GM12878 (cell line): Measurements from ENCODE around the gene THY1. TPM values are rescaled to one million over a fixed set of nuclear protein-coding genes. Genes with fewer than 3 reads are reported as not detected.

Experiments
- ATAC-seq: fragments of 200-7000 bp; cut with Tn5 transposase; 3 replicates; pipeline ENCODE4 v1.9.1; 2020; ENCODE audit warnings: mild to moderate bottlenecking, moderate library complexity
- BruUV-seq: library from RNA; stranded (reverse); fragments of 400-500 nt; replicated peaks from 2 replicates; lab custom pipeline; 2021; lab: Mats Ljungman, UMichigan
- CTCF ChIA-PET: fragments of 300-600 bp; sonication (Branson Sonifier 250); formaldehyde crosslinking; extraction: SDS; loops from one replicate; lab custom pipeline; 2021; ENCODE audit warnings: inconsistent platforms; lab: Yijun Ruan, JAX
- POLR2A ChIA-PET: fragments of 350-600 bp; formaldehyde crosslinking; extraction: SDS; loops from one replicate; lab custom pipeline; 2021; ENCODE audit warnings: inconsistent platforms; lab: Charles Lee
- RAD21 ChIA-PET: fragments of 300-600 bp; sonication (Branson Sonifier 250); formaldehyde crosslinking; loops from one replicate; lab custom pipeline; 2023; ENCODE audit warnings: antibody characterized with exemption; ENCODE audit not compliant: unreplicated experiment; lab: Charles Lee
- SMC1A ChIA-PET: fragments of 300-600 bp; sonication (Branson Sonifier 250); formaldehyde crosslinking; loops from one replicate; lab custom pipeline; 2023; ENCODE audit not compliant: unreplicated experiment, uncharacterized antibody; lab: Charles Lee
- DNase-seq: peaks from one replicate; pipeline ENCODE4 v3.0.0-alpha.2; 2011; ENCODE audit warnings: low read depth, low spot score
- FAIRE-seq: peaks from 3 replicates; lab custom pipeline; 2011; peaks lifted over from hg19 to GRCh38; lab: Jason Lieb, UNC
- H2AFZ ChIP-seq: 2 replicates; pipeline ENCODE4 v1.6.0; 2011; ENCODE audit warnings: low read depth, low read length, control low read depth; ENCODE audit not compliant: control insufficient read depth
- H3K27ac ChIP-seq: 2 replicates; pipeline ENCODE4 v1.5.1; 2011; ENCODE audit warnings: control low read depth; ENCODE audit not compliant: control insufficient read depth, insufficient read depth
- H3K27me3 ChIP-seq, 2 experiments: replicated peaks in 1 of 2; 2 replicates each; pipeline versions ENCODE4 v1.6.0 to v1.6.1; 2011; ENCODE audit warnings: low read length in 1 of 2; ENCODE audit not compliant: control insufficient read depth in 2 of 2, insufficient read depth in 2 of 2
- H3K36me3 ChIP-seq, 2 experiments: 2 replicates each; pipeline ENCODE4 v1.5.1; 2011; ENCODE audit warnings: low read length in 1 of 2; ENCODE audit not compliant: control insufficient read depth in 2 of 2, insufficient read depth in 2 of 2
- H3K4me1 ChIP-seq: 2 replicates; pipeline ENCODE4 v1.6.1; 2011; ENCODE audit warnings: mild to moderate bottlenecking, low read length, moderate library complexity, mixed read lengths; ENCODE audit not compliant: control insufficient read depth, insufficient read depth
- H3K4me2 ChIP-seq: 2 replicates; pipeline ENCODE4 v1.6.0; 2011; ENCODE audit warnings: control low read depth; ENCODE audit not compliant: control insufficient read depth, insufficient read depth
- H3K4me3 ChIP-seq: fragments of 200-600 bp; sonication (generic); 2 replicates; pipeline ENCODE4 v1.5.1; 2016
- H3K79me2 ChIP-seq: 2 replicates; pipeline ENCODE4 v1.6.0; 2011; ENCODE audit warnings: low read length; ENCODE audit not compliant: control insufficient read depth, insufficient read depth
- H3K9ac ChIP-seq: 2 replicates; pipeline ENCODE4 v1.8.0; 2011; ENCODE audit warnings: low read length, control low read depth, mixed read lengths; ENCODE audit not compliant: control insufficient read depth, insufficient read depth
- H3K9me3 ChIP-seq: replicated peaks from 3 replicates; pipeline ENCODE4 v1.5.1; 2011; ENCODE audit warnings: mild to moderate bottlenecking, low read length; ENCODE audit not compliant: control insufficient read depth, insufficient read depth
- H4K20me1 ChIP-seq: 2 replicates; pipeline ENCODE4 v1.6.0; 2011; ENCODE audit not compliant: control insufficient read depth, insufficient read depth
- ASH2L ChIP-seq: fragments of 300-600, 200-600 bp; sonication (generic); IDR thresholded peaks from 2 replicates; pipeline ENCODE4 v1.6.1; 2017; ENCODE audit warnings: low read depth, mild to moderate bottlenecking, borderline replicate concordance
- BCL11A ChIP-seq: IDR thresholded peaks from 2 replicates; pipeline ENCODE4 v1.6.1; 2011; ENCODE audit warnings: low read depth, low read length
- CEBPB ChIP-seq, 2 experiments: fragments of 150-350 bp in 1 of 2; IDR thresholded peaks; 2 replicates each; pipeline ENCODE4 v1.6.1; 2012 to 2014; ENCODE audit warnings: low read depth in 2 of 2, low read length in 2 of 2, borderline replicate concordance in 1 of 2, inconsistent platforms in 1 of 2
- E2F4 ChIP-seq: IDR thresholded peaks from 2 replicates; pipeline ENCODE4 v1.6.1; 2012; ENCODE audit warnings: low read depth, low read length, improper control_type of control experiment
- IKZF2 ChIP-seq, 2 experiments: fragments of 450-650 bp; IDR thresholded peaks; 2 replicates each; pipeline ENCODE4 v1.6.1; 2017; ENCODE audit warnings: mild to moderate bottlenecking in 2 of 2, moderate library complexity in 2 of 2
- PML ChIP-seq: IDR thresholded peaks from 2 replicates; pipeline ENCODE4 v1.6.1; 2012; ENCODE audit warnings: low read length, inconsistent platforms
- TCF12 ChIP-seq: IDR thresholded peaks from 2 replicates; pipeline ENCODE4 v1.6.1; 2011; ENCODE audit warnings: low read depth, mild to moderate bottlenecking, low read length
- ZNF592 ChIP-seq: fragments of 450-650 bp; IDR thresholded peaks from 2 replicates; pipeline ENCODE4 v1.6.1; 2017; ENCODE audit warnings: mild to moderate bottlenecking, moderate library complexity
- ZZZ3 ChIP-seq: IDR thresholded peaks from 2 replicates; pipeline ENCODE4 v1.6.1; 2011; ENCODE audit warnings: low read depth; ENCODE audit not compliant: control insufficient read depth, insufficient read length
- WGBS: methylation state at CpG from one replicate; pipeline ENCODE4 v1.1.6; 2016; ENCODE audit warnings: low lambda C conversion rate; ENCODE audit not compliant: insufficient replicate concordance, insufficient coverage; ENCODE audit errors: missing lambda C conversion rate; 5-methylcytosine and 5-hydroxymethylcytosine counted together
- in situ Hi-C: fragments of 300-500 bp; cut with MboI; formaldehyde crosslinking; loops from 9 replicates; pipeline ENCODE4 v1.14.3; 2018; ENCODE audit warnings: mixed read lengths
- intact Hi-C: fragments of 100-400 bp; cut with micrococcal nuclease; formaldehyde crosslinking; loops from one replicate; pipeline ENCODE4 v1.14.2; 2022; ENCODE audit not compliant: unreplicated experiment
- polyA plus RNA-seq, 11 experiments: library from polyadenylated mRNA; depleted of rRNA in 4 of 11; unstranded in 6 of 11; stranded (reverse) in 5 of 11; fragments of >200 nt; fragmentation: Nextera tagmentation in 4 of 11; fragmentation: Illumina TruSeq in 1 of 11; extraction: Ambion mirVana in 4 of 11; extraction: Trizol in 1 of 11; gene quantifications; 1 replicate in 1 of 11; 2 replicates in 10 of 11; pipeline versions ENCODE4 v1.2.1 to v1.2.3, GENCODE V29; 2011 to 2016; ENCODE audit warnings: inconsistent platforms in 2 of 11, missing spikeins in 2 of 11, low read depth in 1 of 11
- total RNA-seq, 4 experiments: library from RNA; depleted of rRNA in 3 of 4; stranded (reverse); fragments of >200 nt in 3 of 4; fragmentation: Illumina TruSeq in 1 of 4; extraction: Trizol in 1 of 4; gene quantifications; 2 replicates each; pipeline versions ENCODE4 v1.2.1 to v1.2.3, GENCODE V29; 2013 to 2021

The THY1 gene
- total and polyA plus RNA-seq, 10 of the 15 experiments (the other 5 are each of a cell fraction or from before 2014, with no cell fraction given): 0.86 to 20.1 (median 3.2) TPM

- TF ChIP-seq E2F4 (no peak), TCF12 (no peak), IKZF2 (IDR thresholded peaks at IDR 0.05) (no peak), BCL11A (no peak), ASH2L (no peak), ZZZ3 (no peak), CEBPB (IDR thresholded peaks at IDR 0.05; ENCODE audit: borderline replicate concordance in 1 of 2, low read depth in 2 of 2, low read length in 2 of 2) (no peak)
Measured at GRCh38 chr11:119436093-119436492, 13.1 kb upstream of the THY1 start (continued).

- in situ Hi-C loops (no loop called here), intact Hi-C loops (no loop called here)
- Histone ChIP-seq H3K27ac (no peak overlapping the region), H3K79me2 (no peaks in the 10 kb centered on the region), H3K27me3 (peaks cover 0 to 6% of the 10 kb centered on the region in 2 experiments; a peak in 2 of 4 replicates), H3K4me3 (no peak overlapping the region), H3K4me1 (no peaks in the 10 kb centered on the region), H2AFZ (no peak overlapping the region), H3K9ac (no peak overlapping the region), H4K20me1 (no peaks in the 10 kb centered on the region), H3K4me2 (no peak overlapping the region), H3K36me3 (no peaks in the 10 kb centered on the region), H3K9me3 (no peaks in the 10 kb centered on the region; the same call in 2 of the 3 replicates)
- DNase-seq (no peak), FAIRE-seq (no peak), ATAC-seq (no peak)
- TF ChIP-seq PML (no peak), ZNF592 (no peak)
- ChIA-PET RAD21 (interaction anchor here (1.0 kb wide), 1 partner anchor 40 kb away, joined by 3 read pairs; no protein-coding TSS in a partner anchor), CTCF (interaction anchor here (0.8 to 1.3 kb wide), 2 partner anchors 45 to 46 kb away, joined by 3 read pairs; no protein-coding TSS in a partner anchor), POLR2A (interaction anchor here (0.5 to 0.7 kb wide), 2 partner anchors 12 to 55 kb away, joined by 3 to 4 read pairs; partner anchors contain the start of gene THY1), SMC1A (interaction anchor here (1.2 kb wide), 1 partner anchor 9 kb away, joined by 3 read pairs; no protein-coding TSS in a partner anchor)
- BruUV-seq: no TSS peak
- 0% methylated on average over 1 of the region's 1 CpG for WGBS
Measured at GRCh38 chr11:119434591-119435330, 11.8 kb upstream of the THY1 start.
